HEK293 (cell line): ENCODE results near the gene NAPA.
A peak's percentile ranks its signal among the peaks of the same experiment; 100 is the strongest.

Experiments used
- CTCF ChIA-PET: fragments of 350-600 bp; formaldehyde crosslinking; extraction: SDS; loops from one replicate; lab custom pipeline; 2021; ENCODE audit warnings: antibody characterized with exemption; lab: Yijun Ruan, JAX
- POLR2A ChIA-PET: fragments of 300-600 bp; formaldehyde crosslinking; extraction: SDS; loops from one replicate; lab custom pipeline; 2020; ENCODE audit warnings: antibody characterized with exemption, inconsistent platforms; lab: Yijun Ruan, JAX
- H3K27ac ChIP-seq: fragments of 200-500 bp; sonication (Bioruptor generic); 2 replicates; pipeline ENCODE4 v1.5.1; 2014; ENCODE audit warnings: low read depth, low read length, control low read depth, inconsistent platforms; ENCODE audit errors: extremely low read depth
- H3K36me3 ChIP-seq, 2 experiments: fragments of 200-500 bp in 1 of 2; sonication (Bioruptor generic) in 1 of 2; 1 replicate in 1 of 2; 2 replicates in 1 of 2; pipeline ENCODE4 v1.5.1; 2014 to 2017; ENCODE audit warnings: inconsistent platforms in 2 of 2, low read length in 2 of 2; ENCODE audit not compliant: control insufficient read depth in 2 of 2, insufficient read depth in 1 of 2
- H3K4me1 ChIP-seq: fragments of 200-500 bp; sonication (Bioruptor generic); 2 replicates; pipeline ENCODE4 v1.5.1; 2014; ENCODE audit warnings: mild to moderate bottlenecking, low read length, inconsistent platforms; ENCODE audit not compliant: control insufficient read depth, insufficient read depth
- H3K4me3 ChIP-seq: 2 replicates; pipeline ENCODE4 v1.5.1; 2011; ENCODE audit warnings: low read depth, mild to moderate bottlenecking, control low read depth, low read length, moderate library complexity
- H3K9me3 ChIP-seq: fragments of 200-500 bp; sonication (Bioruptor generic); 2 replicates; pipeline ENCODE4 v1.5.1; 2014; ENCODE audit warnings: low read depth, low read length, inconsistent platforms; ENCODE audit not compliant: control insufficient read depth, insufficient read depth
- ZIC2 ChIP-seq: fragments of 450-650 bp; formaldehyde crosslinking; IDR thresholded peaks from 2 replicates; pipeline ENCODE4 v1.5.1; 2016; ENCODE audit warnings: missing biosample characterization, missing genetic modification characterization
- ZNF10 ChIP-seq: fragments of 450-650 bp; formaldehyde crosslinking; IDR thresholded peaks from 2 replicates; pipeline ENCODE4 v1.5.1; 2017; ENCODE audit warnings: missing biosample characterization, missing genetic modification characterization
- ZNF112 ChIP-seq: fragments of 450-650 bp; formaldehyde crosslinking; IDR thresholded peaks from 2 replicates; pipeline ENCODE4 v1.5.0; 2017; ENCODE audit warnings: missing biosample characterization, missing genetic modification characterization
- ZNF169 ChIP-seq: fragments of 450-650 bp; formaldehyde crosslinking; IDR thresholded peaks from 2 replicates; pipeline ENCODE4 v1.5.1; 2016; ENCODE audit warnings: missing biosample characterization, missing genetic modification characterization
- ZNF175 ChIP-seq: fragments of 450-650 bp; formaldehyde crosslinking; IDR thresholded peaks from 2 replicates; pipeline ENCODE4 v1.5.1; 2016; ENCODE audit warnings: missing biosample characterization, missing genetic modification characterization
- ZNF311 ChIP-seq: fragments of 450-650 bp; formaldehyde crosslinking; IDR thresholded peaks from 2 replicates; pipeline ENCODE4 v1.5.1; 2017; ENCODE audit warnings: missing biosample characterization, missing genetic modification characterization, borderline replicate concordance
- ZNF626 ChIP-seq: fragments of 450-650 bp; sonication (Bioruptor Pico); formaldehyde crosslinking; IDR thresholded peaks from 2 replicates; pipeline ENCODE4 v1.5.1; 2018; ENCODE audit warnings: missing biosample characterization, missing genetic modification characterization, inconsistent platforms
- ZNF654 ChIP-seq: fragments of 450-650 bp; formaldehyde crosslinking; IDR thresholded peaks from 2 replicates; pipeline ENCODE4 v1.5.1; 2016; ENCODE audit warnings: low read depth, missing biosample characterization, missing genetic modification characterization
- ZNF658 ChIP-seq: fragments of 450-650 bp; formaldehyde crosslinking; IDR thresholded peaks from 2 replicates; pipeline ENCODE4; 2016; ENCODE audit warnings: missing biosample characterization, missing genetic modification characterization
- ZNF830 ChIP-seq: fragments of 450-650 bp; IDR thresholded peaks from 2 replicates; pipeline ENCODE4 v1.5.0; 2018; ENCODE audit warnings: missing biosample characterization, missing genetic modification characterization, low read depth, mild to moderate bottlenecking, moderate library complexity
- TF ChIP-seq, protein P1 (sequence below): fragments of 450-650 bp; formaldehyde crosslinking; IDR thresholded peaks from 2 replicates; pipeline ENCODE4 v1.5.1; 2016; ENCODE audit warnings: missing biosample characterization, missing genetic modification characterization
- TF ChIP-seq, protein P2 (sequence below): fragments of 450-650 bp; formaldehyde crosslinking; IDR thresholded peaks from 2 replicates; pipeline ENCODE4 v1.5.1; 2016; ENCODE audit warnings: missing biosample characterization, missing genetic modification characterization

Gene NAPA

DNA sequence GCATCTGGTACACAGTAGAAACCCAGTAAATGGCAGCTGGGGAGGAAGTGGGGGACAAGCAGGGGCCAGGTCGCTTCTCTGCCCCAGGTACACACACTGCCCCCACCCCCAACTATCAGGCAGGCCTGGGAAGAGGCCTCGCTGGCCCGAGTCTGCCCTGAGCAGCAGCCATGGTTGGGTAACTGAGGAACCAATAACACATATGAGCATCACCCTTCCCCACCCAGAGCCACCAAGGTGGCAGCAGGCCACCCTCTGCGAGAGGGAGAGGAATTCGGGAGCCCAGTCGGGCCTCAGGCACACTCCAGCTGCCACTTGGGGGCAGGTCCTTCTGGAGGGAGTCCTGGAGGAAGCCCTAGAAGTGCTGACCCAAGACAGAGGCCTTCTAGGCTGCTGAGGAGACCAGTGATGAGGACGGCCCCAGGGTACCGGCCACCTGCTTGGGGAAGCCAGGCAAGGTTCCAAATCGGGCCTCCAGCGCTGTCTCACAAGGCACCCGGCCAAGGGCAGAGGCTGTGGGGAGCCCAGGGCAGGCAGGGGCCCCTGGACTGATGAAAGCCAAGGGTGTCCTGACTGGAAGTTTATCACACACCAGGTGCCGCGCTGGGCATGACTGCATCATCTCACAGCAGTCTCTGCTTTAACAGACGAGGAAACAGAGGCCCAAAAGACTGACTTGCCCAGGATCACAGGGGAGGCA is 16.9 kb downstream of the NAPA start:
- ChIA-PET CTCF (interaction anchor here (0.6 to 1.1 kb wide), 3 partner anchors 14 to 224 kb away, joined by 3 to 5 read pairs (median 3); partner anchors contain the start of gene KPTN), POLR2A (no interaction called here)
- peak; percentile 95 for TF ChIP-seq ZIC2
- no peak for TF ChIP-seq ZNF658 (tag by site-specific recombination)
- H3K4me1 ChIP-seq: no peaks in the 10 kb centered on the region
- H3K4me3 ChIP-seq: no peak overlapping the region
- peaks cover 13 to 82% of the 10 kb centered on the region in 2 experiments for H3K36me3 ChIP-seq
- H3K9me3 ChIP-seq: no peaks in the 10 kb centered on the region
- no peak overlapping the region for H3K27ac ChIP-seq

DNA sequence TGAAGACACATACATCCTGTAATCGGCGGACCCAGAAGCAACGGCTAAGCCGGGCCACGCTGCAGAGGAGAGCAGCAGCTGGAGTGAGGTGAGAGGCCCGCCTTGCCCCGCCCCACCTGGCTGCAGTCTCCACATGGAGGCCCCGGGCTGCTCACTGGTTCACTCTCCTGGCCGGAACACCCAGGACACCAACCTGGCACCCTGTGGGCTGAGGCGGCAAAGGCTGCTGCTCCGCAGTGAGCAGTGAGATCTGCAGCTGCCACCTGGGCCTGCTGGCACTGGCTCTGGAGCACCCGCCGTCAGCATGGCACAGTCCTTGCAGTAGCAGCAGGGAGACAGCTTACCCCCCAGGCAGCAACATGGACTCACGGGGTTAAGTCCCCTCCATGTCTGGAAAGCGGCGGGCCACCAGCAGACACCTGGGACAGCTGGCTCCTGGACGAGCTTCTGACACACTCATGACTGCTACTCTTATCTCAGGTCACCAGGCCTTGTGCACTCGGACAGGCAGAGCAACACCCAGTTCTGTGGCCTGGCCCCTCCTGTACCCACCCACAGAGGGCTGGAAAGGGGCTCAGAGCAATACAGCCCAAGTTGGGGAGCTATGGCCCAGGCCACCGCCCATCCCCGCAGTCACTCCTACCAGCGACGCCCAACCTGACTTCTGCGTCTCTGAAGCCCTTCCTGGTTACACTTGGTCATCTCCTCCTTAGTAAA is 17.7 kb downstream of the NAPA start:
- ChIA-PET POLR2A (no interaction called here), CTCF (interaction anchor here (0.7 to 1.9 kb wide), 2 partner anchors 13 to 55 kb away, joined by 3 to 7 read pairs; partner anchors contain the start of gene KPTN)
- Histone ChIP-seq H3K9me3 (no peaks in the 10 kb centered on the region), H3K36me3 (peaks cover 5 to 83% of the 10 kb centered on the region in 2 experiments; a peak in 2 of 3 replicates), H3K4me1 (no peaks in the 10 kb centered on the region), H3K27ac (no peak overlapping the region), H3K4me3 (no peak overlapping the region)
- no peak for TF ChIP-seq ZNF169 (tag by site-specific recombination)
- TF ChIP-seq, protein P1, sequence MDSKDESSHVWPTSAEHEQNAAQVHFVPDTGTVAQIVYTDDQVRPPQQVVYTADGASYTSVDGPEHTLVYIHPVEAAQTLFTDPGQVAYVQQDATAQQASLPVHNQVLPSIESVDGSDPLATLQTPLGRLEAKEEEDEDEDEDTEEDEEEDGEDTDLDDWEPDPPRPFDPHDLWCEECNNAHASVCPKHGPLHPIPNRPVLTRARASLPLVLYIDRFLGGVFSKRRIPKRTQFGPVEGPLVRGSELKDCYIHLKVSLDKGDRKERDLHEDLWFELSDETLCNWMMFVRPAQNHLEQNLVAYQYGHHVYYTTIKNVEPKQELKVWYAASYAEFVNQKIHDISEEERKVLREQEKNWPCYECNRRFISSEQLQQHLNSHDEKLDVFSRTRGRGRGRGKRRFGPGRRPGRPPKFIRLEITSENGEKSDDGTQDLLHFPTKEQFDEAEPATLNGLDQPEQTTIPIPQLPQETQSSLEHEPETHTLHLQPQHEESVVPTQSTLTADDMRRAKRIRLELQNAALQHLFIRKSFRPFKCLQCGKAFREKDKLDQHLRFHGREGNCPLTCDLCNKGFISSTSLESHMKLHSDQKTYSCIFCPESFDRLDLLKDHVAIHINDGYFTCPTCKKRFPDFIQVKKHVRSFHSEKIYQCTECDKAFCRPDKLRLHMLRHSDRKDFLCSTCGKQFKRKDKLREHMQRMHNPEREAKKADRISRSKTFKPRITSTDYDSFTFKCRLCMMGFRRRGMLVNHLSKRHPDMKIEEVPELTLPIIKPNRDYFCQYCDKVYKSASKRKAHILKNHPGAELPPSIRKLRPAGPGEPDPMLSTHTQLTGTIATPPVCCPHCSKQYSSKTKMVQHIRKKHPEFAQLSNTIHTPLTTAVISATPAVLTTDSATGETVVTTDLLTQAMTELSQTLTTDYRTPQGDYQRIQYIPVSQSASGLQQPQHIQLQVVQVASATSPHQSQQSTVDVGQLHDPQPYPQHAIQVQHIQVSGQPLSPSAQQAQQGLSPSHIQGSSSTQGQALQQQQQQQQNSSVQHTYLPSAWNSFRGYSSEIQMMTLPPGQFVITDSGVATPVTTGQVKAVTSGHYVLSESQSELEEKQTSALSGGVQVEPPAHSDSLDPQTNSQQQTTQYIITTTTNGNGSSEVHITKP: no peak
- no peak for TF ChIP-seq ZNF311 (tag by site-specific recombination)
- no peak for TF ChIP-seq ZNF175 (tag by site-specific recombination)
- TF ChIP-seq, protein P2, sequence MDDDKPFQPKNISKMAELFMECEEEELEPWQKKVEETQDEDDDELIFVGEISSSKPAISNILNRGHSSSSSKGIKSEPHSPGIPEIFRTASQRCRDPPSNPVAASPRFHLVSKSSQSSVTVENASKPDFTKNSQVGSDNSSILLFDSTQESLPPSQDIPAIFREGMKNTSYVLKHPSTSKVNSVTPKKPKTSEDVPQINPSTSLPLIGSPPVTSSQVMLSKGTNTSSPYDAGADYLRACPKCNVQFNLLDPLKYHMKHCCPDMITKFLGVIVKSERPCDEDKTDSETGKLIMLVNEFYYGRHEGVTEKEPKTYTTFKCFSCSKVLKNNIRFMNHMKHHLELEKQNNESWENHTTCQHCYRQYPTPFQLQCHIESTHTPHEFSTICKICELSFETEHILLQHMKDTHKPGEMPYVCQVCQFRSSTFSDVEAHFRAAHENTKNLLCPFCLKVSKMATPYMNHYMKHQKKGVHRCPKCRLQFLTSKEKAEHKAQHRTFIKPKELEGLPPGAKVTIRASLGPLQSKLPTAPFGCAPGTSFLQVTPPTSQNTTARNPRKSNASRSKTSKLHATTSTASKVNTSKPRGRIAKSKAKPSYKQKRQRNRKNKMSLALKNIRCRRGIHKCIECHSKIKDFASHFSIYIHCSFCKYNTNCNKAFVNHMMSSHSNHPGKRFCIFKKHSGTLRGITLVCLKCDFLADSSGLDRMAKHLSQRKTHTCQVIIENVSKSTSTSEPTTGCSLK (tag by site-specific recombination): no peak

DNA sequence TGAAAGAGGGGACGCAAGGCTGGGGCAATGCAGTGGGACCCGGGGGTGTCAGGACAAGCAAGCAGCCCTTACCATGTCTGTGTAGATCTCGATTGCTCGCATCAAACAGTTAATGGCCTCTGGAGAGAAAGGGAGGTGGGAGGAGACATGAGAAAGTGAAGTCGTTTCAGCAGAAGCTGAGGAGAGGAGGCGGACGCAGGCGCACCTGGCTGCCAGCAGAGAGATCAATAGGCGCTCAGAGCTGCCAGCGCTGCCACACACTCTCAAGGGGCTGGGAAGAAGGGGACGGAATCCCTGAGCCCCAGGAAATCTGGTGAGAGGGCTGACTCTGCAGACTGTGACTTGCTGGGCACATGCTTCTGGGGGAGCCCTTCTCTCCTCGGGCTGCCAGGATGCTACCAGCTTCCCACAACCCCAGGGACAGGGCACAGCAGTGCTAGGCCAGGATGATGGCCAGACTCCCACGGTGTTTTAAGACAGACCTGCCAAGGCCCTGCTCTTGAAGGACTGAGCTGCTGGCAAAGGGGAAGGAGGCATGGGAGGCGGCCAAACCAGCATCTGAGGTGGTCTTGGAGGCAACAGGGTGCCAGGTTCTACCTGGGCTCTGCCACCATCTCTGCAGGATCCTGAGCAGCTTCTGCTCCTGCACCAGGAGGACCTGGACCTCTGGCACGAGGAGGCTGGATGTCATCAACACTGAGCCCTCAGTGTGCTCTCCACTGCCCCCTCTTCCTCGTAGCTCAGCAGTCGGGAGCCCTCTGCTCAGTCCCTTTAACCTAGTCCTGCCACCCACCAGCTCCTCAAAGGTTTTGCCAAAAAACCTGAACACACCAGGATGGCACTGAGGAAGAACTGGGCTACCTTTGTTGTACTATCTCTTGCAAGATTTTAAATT is 19.1 kb downstream of the NAPA start:
- POLR2A ChIA-PET: interaction anchor here (2.6 kb wide), 1 partner anchor 12 kb away, joined by 10 read pairs; the partner anchor contains the start of gene KPTN
- TF ChIP-seq ZNF654: no peak
- TF ChIP-seq ZNF830 (tag by site-specific recombination): no peak
- no peak for TF ChIP-seq ZNF626 (tag by site-specific recombination)
- no peak for TF ChIP-seq ZNF112 (tag by site-specific recombination)
- no peak for TF ChIP-seq ZNF10 (tag by site-specific recombination)
- H3K4me3 ChIP-seq: no peak overlapping the region
- H3K9me3 ChIP-seq: no peaks in the 10 kb centered on the region
- no peaks in the 10 kb centered on the region for H3K4me1 ChIP-seq
- CTCF ChIA-PET: interaction anchor here (0.6 to 1.9 kb wide), 5 partner anchors 11 to 219 kb away, joined by 3 to 7 read pairs (median 3); partner anchors contain the start of genes DHX34 and KPTN
- peaks cover 0 to 87% of the 10 kb centered on the region in 2 experiments; a peak in 1 of 3 replicates for H3K36me3 ChIP-seq
- H3K27ac ChIP-seq: no peak overlapping the region
